ENCODE measurements around the gene FLCN. TPM values are rescaled to one million over a fixed set of nuclear protein-coding genes. Genes with fewer than 3 reads are reported as not detected.

FLCN gene
- total and polyA plus RNA-seq, 7 donors, result 38.7 to 106 (median 58.3) TPM

DNA sequence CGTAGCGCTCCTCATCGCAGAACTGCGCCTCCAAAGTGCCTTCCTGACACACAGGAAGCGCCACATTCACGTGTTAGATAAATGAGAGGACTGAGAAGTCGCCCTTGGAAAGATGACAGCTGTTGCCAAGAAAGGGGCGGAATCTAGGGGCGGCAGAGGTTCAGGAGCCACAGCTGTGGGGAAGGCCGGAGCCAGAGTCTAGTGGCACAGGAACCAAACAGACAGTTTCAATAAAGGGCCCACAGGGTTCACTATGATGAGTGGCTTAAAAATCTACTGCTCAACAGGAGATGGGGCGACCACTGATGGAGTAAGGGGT is 4.7 kb downstream of the FLCN start:
- intact Hi-C loops (cut with DNase I), result no loop called here
- H3K4me1 ChIP-seq, result peaks cover 49% of the 10 kb centered on the region
- TF ChIP-seq, protein P1, sequence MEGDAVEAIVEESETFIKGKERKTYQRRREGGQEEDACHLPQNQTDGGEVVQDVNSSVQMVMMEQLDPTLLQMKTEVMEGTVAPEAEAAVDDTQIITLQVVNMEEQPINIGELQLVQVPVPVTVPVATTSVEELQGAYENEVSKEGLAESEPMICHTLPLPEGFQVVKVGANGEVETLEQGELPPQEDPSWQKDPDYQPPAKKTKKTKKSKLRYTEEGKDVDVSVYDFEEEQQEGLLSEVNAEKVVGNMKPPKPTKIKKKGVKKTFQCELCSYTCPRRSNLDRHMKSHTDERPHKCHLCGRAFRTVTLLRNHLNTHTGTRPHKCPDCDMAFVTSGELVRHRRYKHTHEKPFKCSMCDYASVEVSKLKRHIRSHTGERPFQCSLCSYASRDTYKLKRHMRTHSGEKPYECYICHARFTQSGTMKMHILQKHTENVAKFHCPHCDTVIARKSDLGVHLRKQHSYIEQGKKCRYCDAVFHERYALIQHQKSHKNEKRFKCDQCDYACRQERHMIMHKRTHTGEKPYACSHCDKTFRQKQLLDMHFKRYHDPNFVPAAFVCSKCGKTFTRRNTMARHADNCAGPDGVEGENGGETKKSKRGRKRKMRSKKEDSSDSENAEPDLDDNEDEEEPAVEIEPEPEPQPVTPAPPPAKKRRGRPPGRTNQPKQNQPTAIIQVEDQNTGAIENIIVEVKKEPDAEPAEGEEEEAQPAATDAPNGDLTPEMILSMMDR (IDR thresholded peaks at IDR 0.05), result no peak
- WGBS, 3 donors, result 68 to 75% (median 71%) methylated on average over 11 of the region's 11 CpGs
- H3K4me3 ChIP-seq, result no peak overlapping the region
- H3K27me3 ChIP-seq (ENCODE audit: insufficient read depth in 3 of 3, low read length in 2 of 3), result no peaks in the 10 kb centered on the region
- H3K9me3 ChIP-seq, result no peaks in the 10 kb centered on the region
- ATAC-seq (no peak), DNase-seq (no peak)
- peaks cover 3 to 57% of the 10 kb centered on the region in 2 donors for H3K36me3 ChIP-seq (ENCODE audit: insufficient read depth in 1 of 2, low read depth in 1 of 2)
- H3K27ac ChIP-seq, result peak overlapping the region; percentile 36

DNA sequence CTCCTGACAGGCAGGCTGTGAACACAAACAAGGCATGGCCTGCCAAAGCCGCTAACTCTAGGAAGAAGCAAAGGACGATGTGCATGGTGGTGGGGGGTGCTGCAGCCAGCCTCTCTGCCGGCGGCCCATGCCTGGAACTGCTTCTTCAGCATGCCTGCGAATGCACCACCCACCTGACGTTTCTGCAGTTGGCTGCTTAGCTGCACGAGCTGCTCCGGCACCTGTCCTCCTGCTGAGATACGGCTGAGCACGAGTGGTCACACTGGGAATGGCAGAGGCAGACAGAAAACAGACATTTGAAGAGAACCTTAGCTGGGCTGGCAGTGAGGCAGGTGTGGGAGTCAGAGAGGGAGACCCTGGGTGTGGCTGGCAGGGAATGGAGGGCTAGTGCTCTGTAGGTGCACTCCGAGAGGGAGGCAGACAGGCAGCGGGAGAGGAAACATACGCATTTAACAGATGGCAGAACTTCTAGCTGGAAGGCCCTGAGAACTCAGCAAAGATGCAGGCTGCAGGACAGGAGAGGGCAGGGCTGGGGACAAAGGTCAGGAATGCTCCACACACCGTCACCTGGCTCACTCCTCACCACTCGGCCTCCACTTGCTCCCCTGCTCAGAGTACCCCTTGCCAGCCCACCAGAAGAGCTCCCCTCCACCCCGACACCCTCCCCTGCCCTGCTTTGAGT is 5.2 kb downstream of the FLCN start:
- no peak overlapping the region for H3K4me3 ChIP-seq
- DNase-seq, result no peak
- H3K4me1 ChIP-seq, result peaks cover 49% of the 10 kb centered on the region
- ATAC-seq, result no peak
- TF ChIP-seq, protein P1 (IDR thresholded peaks at IDR 0.05), result no peak
- peak overlapping the region; percentile 36 for H3K27ac ChIP-seq
- peaks cover 3 to 62% of the 10 kb centered on the region in 2 donors for H3K36me3 ChIP-seq (ENCODE audit: insufficient read depth in 1 of 2, low read depth in 1 of 2)
- 54 to 67% (median 60%) methylated on average over 16 of the region's 16 CpGs for WGBS, 3 donors
- intact Hi-C loops (cut with DNase I), result no loop called here
- H3K27me3 ChIP-seq (ENCODE audit: insufficient read depth in 3 of 3, low read length in 2 of 3), result no peaks in the 10 kb centered on the region
- H3K9me3 ChIP-seq, result no peaks in the 10 kb centered on the region

DNA sequence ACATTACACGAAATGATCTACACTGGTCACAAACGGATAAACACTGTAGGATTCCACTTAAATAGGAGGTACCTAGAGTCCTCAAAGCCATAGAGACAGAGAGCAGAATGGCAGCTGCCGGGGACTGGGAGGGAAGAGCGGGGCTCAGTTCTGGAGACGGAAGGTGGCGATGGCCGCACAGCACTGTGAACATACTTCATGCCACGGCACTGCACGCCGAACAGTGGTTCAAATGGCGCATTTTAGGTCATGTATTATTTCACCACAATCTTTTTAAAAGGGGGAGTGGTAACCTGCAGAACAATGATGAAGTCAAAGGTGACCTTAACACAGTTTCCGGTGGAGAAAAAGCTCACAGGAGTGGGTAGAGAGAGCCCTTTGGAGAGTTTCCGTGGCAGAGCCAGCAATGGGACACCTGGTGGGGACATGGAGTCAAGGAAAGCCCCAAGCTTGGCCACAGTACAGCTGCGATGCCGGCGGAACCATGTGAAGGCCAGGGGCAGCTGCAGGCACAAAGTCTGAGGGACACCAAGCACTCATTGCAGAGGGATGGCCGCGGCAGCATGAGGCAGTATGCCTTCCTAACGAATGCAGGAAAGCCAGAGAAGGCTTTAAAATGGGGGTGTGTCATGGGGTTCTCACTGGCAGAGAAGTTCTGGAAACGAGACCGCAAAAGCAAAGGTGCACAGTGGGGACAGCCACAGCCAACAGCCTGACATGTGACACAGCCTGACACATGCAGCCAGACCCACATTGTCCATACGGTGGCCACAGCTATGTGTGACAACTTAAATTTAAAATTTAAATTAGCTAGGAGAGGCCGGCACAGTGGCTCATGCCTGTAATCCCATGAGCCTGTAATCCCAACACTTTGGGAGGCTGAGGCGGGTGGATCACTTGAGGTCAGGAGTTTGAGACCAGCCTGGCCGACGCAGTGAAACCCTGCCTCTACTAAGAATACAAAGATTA is 7.3 kb downstream of the FLCN start:
- H3K36me3 ChIP-seq (ENCODE audit: insufficient read depth in 1 of 2, low read depth in 1 of 2), result peaks cover 3 to 82% of the 10 kb centered on the region in 2 donors
- intact Hi-C loops (cut with DNase I), result no loop called here
- 64 to 81% (median 66%) methylated on average over 26 of the region's 26 CpGs for WGBS, 3 donors
- ATAC-seq (peak; percentile 12 to 53 (median 38)), DNase-seq (peak in 1 of 2 donors; percentile 65)
- no peaks in the 10 kb centered on the region for H3K27me3 ChIP-seq (ENCODE audit: insufficient read depth in 3 of 3, low read length in 2 of 3)
- H3K9me3 ChIP-seq, result no peaks in the 10 kb centered on the region
- H3K4me1 ChIP-seq, result peaks cover 36% of the 10 kb centered on the region
- H3K4me3 ChIP-seq, result no peak overlapping the region
- H3K27ac ChIP-seq, result peak overlapping the region; percentile 60
- TF ChIP-seq, protein P1 (IDR thresholded peaks at IDR 0.05), result no peak

DNA sequence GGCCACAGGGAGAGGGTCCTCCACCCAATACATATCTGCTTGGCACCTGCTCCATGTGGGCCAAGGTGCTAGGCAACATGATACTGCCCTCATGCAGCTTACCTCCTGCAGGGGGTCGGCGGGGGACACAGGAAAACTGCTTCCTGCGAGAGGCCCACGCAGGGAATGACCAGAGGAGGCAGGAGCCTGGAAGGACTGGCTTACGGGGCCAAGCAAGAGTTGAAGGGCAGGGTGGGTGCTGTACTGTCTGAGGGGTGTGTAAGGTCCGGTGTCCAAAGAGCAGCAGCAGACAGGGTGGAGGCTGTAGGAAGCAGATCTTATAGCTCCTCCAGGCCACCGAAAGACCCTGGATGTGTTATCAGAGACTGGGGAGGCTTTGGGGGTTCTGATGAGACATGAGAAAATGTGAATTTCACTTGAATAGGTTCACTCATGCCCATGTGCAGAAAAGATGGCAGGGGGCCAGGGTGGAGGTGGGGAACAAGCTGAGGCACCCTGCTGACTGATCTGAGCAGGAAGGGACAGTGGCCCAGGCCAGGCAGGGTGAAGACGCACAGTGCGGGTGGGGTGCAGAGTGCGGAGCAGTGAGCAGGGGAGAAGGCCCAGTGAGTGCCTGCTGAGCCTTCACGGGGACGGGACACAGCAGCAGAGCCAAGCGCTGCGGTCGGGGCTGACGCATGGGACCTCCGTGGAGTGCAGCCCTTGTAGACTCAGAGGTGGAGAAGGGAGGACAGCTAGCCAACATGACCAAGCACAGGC is 8.3 kb downstream of the FLCN start:
- WGBS, 3 donors, result 52 to 78% (median 54%) methylated on average over 17 of the region's 17 CpGs
- ATAC-seq, result peak; percentile 63 to 79 (median 72)
- H3K27me3 ChIP-seq (ENCODE audit: insufficient read depth in 3 of 3, low read length in 2 of 3), result no peaks in the 10 kb centered on the region
- peak overlapping the region; percentile 60 for H3K27ac ChIP-seq
- TF ChIP-seq, protein P1 (IDR thresholded peaks at IDR 0.05), result no peak
- intact Hi-C loops (cut with DNase I), result no loop called here
- peaks cover 28% of the 10 kb centered on the region for H3K4me1 ChIP-seq
- peaks cover 3 to 92% of the 10 kb centered on the region in 2 donors for H3K36me3 ChIP-seq (ENCODE audit: insufficient read depth in 1 of 2, low read depth in 1 of 2)
- H3K9me3 ChIP-seq, result no peaks in the 10 kb centered on the region
- no peak overlapping the region for H3K4me3 ChIP-seq
- DNase-seq, result peak; percentile 45 to 72

Measured in psoas muscle (tissue), 8 donors.